ENCODE measurements around the gene GZMB. TPM values are rescaled to one million over a fixed set of nuclear protein-coding genes. Genes with fewer than 3 reads are reported as not detected.
"Not testable (repeated sequence)": the region's sequence is repeated elsewhere in the genome, so short reads cannot be mapped to it uniquely, and the experiment has no call there.

Gene GZMB
- total RNA-seq, 1 donor from 2014 or later = 4,741 TPM

- intact Hi-C loops (cut with micrococcal nuclease) = loop anchor here (2.0 to 10.0 kb wide), 2 partner anchors 28 to 330 kb away; partner anchors contain the start of genes ADCY4 and RIPK3
- no peaks in the 10 kb centered on the region for H3K27me3 Mint-ChIP-seq (ENCODE audit: low read depth)
- peak overlapping the region; percentile 18 for H3K4me3 Mint-ChIP-seq (ENCODE audit: low read depth)
- peaks cover 10% of the 10 kb centered on the region for H3K9me3 Mint-ChIP-seq
- peak overlapping the region; percentile 93 for H3K27ac Mint-ChIP-seq
- peaks cover 85% of the 10 kb centered on the region for H3K4me1 Mint-ChIP-seq (ENCODE audit: low read depth)
- peaks cover 13% of the 10 kb centered on the region for H3K36me3 Mint-ChIP-seq (ENCODE audit: low read depth)
- DNase-seq (ENCODE audit: low spot score) = no peak
Observed at GRCh38 chr14:24664366-24664765, 30.4 kb upstream of the GZMB start.

GRCh38 chr14:24662753-24663152, 28.8 kb upstream of the GZMB start:
- peak overlapping the region; percentile 33 for H3K4me3 Mint-ChIP-seq (ENCODE audit: low read depth)
- peaks cover 7% of the 10 kb centered on the region for H3K36me3 Mint-ChIP-seq (ENCODE audit: low read depth)
- DNase-seq (ENCODE audit: low spot score) = no peak
- H3K27me3 Mint-ChIP-seq (ENCODE audit: low read depth) = no peaks in the 10 kb centered on the region
- intact Hi-C loops (cut with micrococcal nuclease) = loop anchor here (10.0 kb wide), 1 partner anchor 328 kb away; the partner anchor contains the start of genes ADCY4 and RIPK3
- H3K4me1 Mint-ChIP-seq (ENCODE audit: low read depth) = peaks cover 86% of the 10 kb centered on the region
- peak overlapping the region; percentile 93 for H3K27ac Mint-ChIP-seq
- H3K9me3 Mint-ChIP-seq = peaks cover 5% of the 10 kb centered on the region

GRCh38 chr14:24659916-24660570, 26.1 kb upstream of the GZMB start:
- Mint-ChIP-seq H3K27ac (peak overlapping the region; percentile 90), H3K27me3 (ENCODE audit: low read depth) (no peaks in the 10 kb centered on the region), H3K4me1 (ENCODE audit: low read depth) (peaks cover 68% of the 10 kb centered on the region), H3K9me3 (no peaks in the 10 kb centered on the region), H3K4me3 (ENCODE audit: low read depth) (peak overlapping the region; percentile 69), H3K36me3 (ENCODE audit: low read depth) (peaks cover 3% of the 10 kb centered on the region)
- DNase-seq (ENCODE audit: low spot score) = no peak
- intact Hi-C loops (cut with micrococcal nuclease) = loop anchor here (1.0 to 10.0 kb wide), 4 partner anchors 14 to 325 kb away; partner anchors contain the start of genes ADCY4, GZMB and RIPK3

GRCh38 chr14:24648361-24648760, 14.4 kb upstream of the GZMB start:
- H3K4me3 Mint-ChIP-seq (ENCODE audit: low read depth); H3K27ac Mint-ChIP-seq; DNase-seq (ENCODE audit: low spot score); intact Hi-C loops (cut with micrococcal nuclease); H3K27me3 Mint-ChIP-seq (ENCODE audit: low read depth): not testable (repeated sequence)
- Mint-ChIP-seq H3K4me1 (ENCODE audit: low read depth) (peaks cover 28% of the 10 kb centered on the region), H3K9me3 (peaks cover 55% of the 10 kb centered on the region), H3K36me3 (ENCODE audit: low read depth) (peaks cover 37% of the 10 kb centered on the region)

GRCh38 chr14:24639905-24640304, 5.9 kb upstream of the GZMB start:
- H3K27me3 Mint-ChIP-seq (ENCODE audit: low read depth) = no peaks in the 10 kb centered on the region
- no peak for DNase-seq (ENCODE audit: low spot score)
- peak overlapping the region; percentile 0 for H3K4me3 Mint-ChIP-seq (ENCODE audit: low read depth)
- H3K9me3 Mint-ChIP-seq = peaks cover 4% of the 10 kb centered on the region
- peaks cover 60% of the 10 kb centered on the region for H3K4me1 Mint-ChIP-seq (ENCODE audit: low read depth)
- H3K27ac Mint-ChIP-seq = peak overlapping the region; percentile 76
- intact Hi-C loops (cut with micrococcal nuclease) = loop anchor here (1.0 kb wide), 1 partner anchor 20 kb away; no protein-coding TSS in a partner anchor
- H3K36me3 Mint-ChIP-seq (ENCODE audit: low read depth) = peaks cover 16% of the 10 kb centered on the region

- intact Hi-C loops (cut with micrococcal nuclease) = loop anchor here (1.0 kb wide), 1 partner anchor 21 kb away; no protein-coding TSS in a partner anchor
- peaks cover 18% of the 10 kb centered on the region for H3K36me3 Mint-ChIP-seq (ENCODE audit: low read depth)
- no peak for DNase-seq (ENCODE audit: low spot score)
- H3K4me1 Mint-ChIP-seq (ENCODE audit: low read depth) = peaks cover 64% of the 10 kb centered on the region
- peak overlapping the region; percentile 0 for H3K4me3 Mint-ChIP-seq (ENCODE audit: low read depth)
- H3K27ac Mint-ChIP-seq = peak overlapping the region; percentile 76
- H3K27me3 Mint-ChIP-seq (ENCODE audit: low read depth) = no peaks in the 10 kb centered on the region
- H3K9me3 Mint-ChIP-seq = peaks cover 4% of the 10 kb centered on the region
Observed at GRCh38 chr14:24639270-24639669, 5.3 kb upstream of the GZMB start.

- H3K4me1 Mint-ChIP-seq (ENCODE audit: low read depth) = peaks cover 69% of the 10 kb centered on the region
- H3K36me3 Mint-ChIP-seq (ENCODE audit: low read depth) = peaks cover 58% of the 10 kb centered on the region
- peaks cover 4% of the 10 kb centered on the region for H3K9me3 Mint-ChIP-seq
- intact Hi-C loops (cut with micrococcal nuclease) = no loop called here
- no peak for DNase-seq (ENCODE audit: low spot score)
- H3K27ac Mint-ChIP-seq = peak overlapping the region; percentile 93
- peak overlapping the region; percentile 95 for H3K4me3 Mint-ChIP-seq (ENCODE audit: low read depth)
- H3K27me3 Mint-ChIP-seq (ENCODE audit: low read depth) = no peaks in the 10 kb centered on the region
Observed at GRCh38 chr14:24633353-24633752, 637 bp downstream of the GZMB start.

- no peak for DNase-seq (ENCODE audit: low spot score)
- Mint-ChIP-seq H3K27me3 (ENCODE audit: low read depth) (no peaks in the 10 kb centered on the region), H3K36me3 (ENCODE audit: low read depth) (peaks cover 61% of the 10 kb centered on the region), H3K4me3 (ENCODE audit: low read depth) (peak overlapping the region; percentile 95), H3K27ac (peak overlapping the region; percentile 93), H3K4me1 (ENCODE audit: low read depth) (peaks cover 64% of the 10 kb centered on the region), H3K9me3 (peaks cover 4% of the 10 kb centered on the region)
- intact Hi-C loops (cut with micrococcal nuclease) = no loop called here
Observed at GRCh38 chr14:24632761-24633160, 1.2 kb downstream of the GZMB start.

GRCh38 chr14:24632336-24632735, 1.7 kb downstream of the GZMB start:
- intact Hi-C loops (cut with micrococcal nuclease) = no loop called here
- no peak for DNase-seq (ENCODE audit: low spot score)
- Mint-ChIP-seq H3K4me1 (ENCODE audit: low read depth) (peaks cover 62% of the 10 kb centered on the region), H3K27ac (peak overlapping the region; percentile 93), H3K36me3 (ENCODE audit: low read depth) (peaks cover 65% of the 10 kb centered on the region), H3K27me3 (ENCODE audit: low read depth) (no peaks in the 10 kb centered on the region), H3K9me3 (peaks cover 4% of the 10 kb centered on the region), H3K4me3 (ENCODE audit: low read depth) (peak overlapping the region; percentile 95)

- Mint-ChIP-seq H3K9me3 (peaks cover 4% of the 10 kb centered on the region), H3K27ac (peak overlapping the region; percentile 93), H3K27me3 (ENCODE audit: low read depth) (no peaks in the 10 kb centered on the region), H3K36me3 (ENCODE audit: low read depth) (peaks cover 65% of the 10 kb centered on the region), H3K4me3 (ENCODE audit: low read depth) (peak overlapping the region; percentile 95), H3K4me1 (ENCODE audit: low read depth) (peaks cover 60% of the 10 kb centered on the region)
- DNase-seq (ENCODE audit: low spot score) = no peak
- intact Hi-C loops (cut with micrococcal nuclease) = no loop called here
Observed at GRCh38 chr14:24631749-24632335, 2.1 kb downstream of the GZMB start.

- H3K36me3 Mint-ChIP-seq (ENCODE audit: low read depth) = peaks cover 64% of the 10 kb centered on the region
- no peaks in the 10 kb centered on the region for H3K27me3 Mint-ChIP-seq (ENCODE audit: low read depth)
- no peaks in the 10 kb centered on the region for H3K9me3 Mint-ChIP-seq
- peak overlapping the region; percentile 95 for H3K4me3 Mint-ChIP-seq (ENCODE audit: low read depth)
- H3K27ac Mint-ChIP-seq = peak overlapping the region; percentile 93
- H3K4me1 Mint-ChIP-seq (ENCODE audit: low read depth) = peaks cover 56% of the 10 kb centered on the region
- no peak for DNase-seq (ENCODE audit: low spot score)
- intact Hi-C loops (cut with micrococcal nuclease) = no loop called here
Observed at GRCh38 chr14:24630872-24631477, 3.0 kb downstream of the GZMB start.

- Mint-ChIP-seq H3K4me1 (ENCODE audit: low read depth) (peaks cover 55% of the 10 kb centered on the region), H3K4me3 (ENCODE audit: low read depth) (peak overlapping the region; percentile 95), H3K9me3 (no peaks in the 10 kb centered on the region), H3K27ac (peak overlapping the region; percentile 93), H3K27me3 (ENCODE audit: low read depth) (no peaks in the 10 kb centered on the region), H3K36me3 (ENCODE audit: low read depth) (peaks cover 67% of the 10 kb centered on the region)
- DNase-seq (ENCODE audit: low spot score) = no peak
- intact Hi-C loops (cut with micrococcal nuclease) = no loop called here
Observed at GRCh38 chr14:24630087-24630871, 3.7 kb downstream of the GZMB start.

Measured in activated T-helper 2 cell treated with anti-CD3 and anti-CD28 coated beads, Interferon-gamma antibody, Interleukin-2, Interleukin-4, amounts not matched to agents 10 μg/mL and 5 μg/mL and 100 μg/mL, durations not matched to agents 14 hours and 24 hours and 36 hours (primary cell).